IMR-90 (cell line): ENCODE measurements around the gene TNNT1. TPM values are rescaled to one million over a fixed set of nuclear protein-coding genes. Genes with fewer than 3 reads are reported as not detected.

Experiments used
- ATAC-seq: fragments of 200-7000 bp; cut with Tn5 transposase; 2 replicates; pipeline ENCODE4 v1.9.1; 2020; ENCODE audit warnings: low read depth, mild to moderate bottlenecking, moderate library complexity
- BruUV-seq: library from RNA; stranded (reverse); fragments of 400-500 nt; replicated peaks from 2 replicates; lab custom pipeline; 2021; lab: Mats Ljungman, UMichigan
- CTCF ChIA-PET: fragments of 300-600 bp; formaldehyde crosslinking; extraction: SDS; loops from one replicate; lab custom pipeline; 2021; ENCODE audit warnings: antibody characterized with exemption; lab: Yijun Ruan, JAX
- POLR2A ChIA-PET: fragments of 300-600 bp; sonication (Branson Sonifier 250); formaldehyde crosslinking; loops from one replicate; lab custom pipeline; 2022; ENCODE audit warnings: antibody characterized with exemption; ENCODE audit not compliant: unreplicated experiment; lab: Charles Lee
- DNase-seq: peaks from one replicate; pipeline ENCODE4 v3.0.0; 2013
- H2AFZ ChIP-seq: replicated peaks from 2 replicates; pipeline ENCODE3; 2013; ENCODE audit warnings: low read length, mild to moderate bottlenecking; ENCODE audit not compliant: poor library complexity
- H2AK5ac ChIP-seq: 2 replicates; pipeline ENCODE4 v1.6.1; 2013; ENCODE audit warnings: low read depth, low read length, inconsistent platforms
- H2AK9ac ChIP-seq: replicated peaks from 2 replicates; pipeline ENCODE3; 2013; ENCODE audit warnings: mild to moderate bottlenecking, low read depth, low read length, moderate library complexity; ENCODE audit not compliant: poor library complexity
- H2BK120ac ChIP-seq: 2 replicates; pipeline ENCODE4 v1.6.1; 2013; ENCODE audit warnings: low read depth, low read length, inconsistent platforms
- H2BK15ac ChIP-seq: 3 replicates; pipeline ENCODE4 v1.6.1; 2013; ENCODE audit warnings: low read depth, low read length, inconsistent platforms
- H2BK20ac ChIP-seq: 2 replicates; pipeline ENCODE4 v1.6.1; 2013; ENCODE audit warnings: low read depth, mild to moderate bottlenecking, inconsistent platforms, low read length, moderate library complexity
- H2BK5ac ChIP-seq: 2 replicates; pipeline ENCODE4 v1.6.1; 2013; ENCODE audit warnings: mild to moderate bottlenecking, low read depth, low read length, inconsistent platforms; ENCODE audit not compliant: poor library complexity, severe bottlenecking
- H3K14ac ChIP-seq: replicated peaks from 2 replicates; pipeline ENCODE4 v1.6.1; 2013; ENCODE audit warnings: low read depth, low read length, inconsistent platforms
- H3K18ac ChIP-seq: 2 replicates; pipeline ENCODE4 v1.6.1; 2013; ENCODE audit warnings: low read depth, low read length, control low read depth
- H3K23ac ChIP-seq: 2 replicates; pipeline ENCODE4 v1.6.1; 2013; ENCODE audit warnings: low read depth, low read length, inconsistent platforms
- H3K27ac ChIP-seq: 2 replicates; pipeline ENCODE4 v1.5.1; 2013; ENCODE audit warnings: mild to moderate bottlenecking, control low read depth, low read length; ENCODE audit not compliant: insufficient read depth
- H3K27me3 ChIP-seq: 2 replicates; pipeline ENCODE4 v1.6.1; 2013; ENCODE audit warnings: low read length; ENCODE audit not compliant: control insufficient read depth, insufficient read depth
- H3K36me3 ChIP-seq: 2 replicates; pipeline ENCODE4 v1.6.1; 2013; ENCODE audit warnings: low read length, mixed read lengths; ENCODE audit not compliant: control insufficient read depth, insufficient read depth
- H3K4ac ChIP-seq: 2 replicates; pipeline ENCODE4 v1.6.1; 2013; ENCODE audit warnings: low read depth, low read length, inconsistent platforms
- H3K4me1 ChIP-seq: 2 replicates; pipeline ENCODE4 v1.6.1; 2013; ENCODE audit warnings: low read length, mixed read lengths; ENCODE audit not compliant: control insufficient read depth, insufficient read depth
- H3K4me2 ChIP-seq: 2 replicates; pipeline ENCODE4 v1.6.1; 2013; ENCODE audit warnings: low read depth, mild to moderate bottlenecking, control low read depth, low read length, moderate library complexity
- H3K4me3 ChIP-seq: 2 replicates; pipeline ENCODE4 v1.5.1; 2013; ENCODE audit warnings: low read depth, mild to moderate bottlenecking, control low read depth, low read length, moderate library complexity; ENCODE audit not compliant: insufficient read depth
- H3K56ac ChIP-seq: 2 replicates; pipeline ENCODE4 v1.6.1; 2013; ENCODE audit warnings: low read length, inconsistent platforms; ENCODE audit not compliant: insufficient read depth; ENCODE audit errors: extremely low read depth
- H3K79me1 ChIP-seq, 2 experiments: 2 replicates each; pipeline ENCODE4 v1.6.1; 2013; ENCODE audit warnings: low read length in 2 of 2, inconsistent platforms in 1 of 2, low read depth in 1 of 2
- H3K9ac ChIP-seq: 2 replicates; pipeline ENCODE4 v1.6.1; 2013; ENCODE audit warnings: low read depth, low read length, control low read depth
- H3K9me1 ChIP-seq: 2 replicates; pipeline ENCODE4 v1.6.1; 2013; ENCODE audit warnings: low read length, inconsistent platforms; ENCODE audit not compliant: insufficient read depth
- H3K9me3 ChIP-seq: 2 replicates; pipeline ENCODE4 v1.6.1; 2013; ENCODE audit warnings: low read length; ENCODE audit not compliant: control insufficient read depth, insufficient read depth
- H4K20me1 ChIP-seq: 2 replicates; pipeline ENCODE4 v1.6.1; 2013; ENCODE audit warnings: low read length, inconsistent platforms; ENCODE audit not compliant: insufficient read depth
- H4K5ac ChIP-seq: 2 replicates; pipeline ENCODE4 v1.6.1; 2013; ENCODE audit warnings: mild to moderate bottlenecking, low read depth, low read length, control low read depth
- H4K8ac ChIP-seq, 2 experiments: 2 replicates each; pipeline ENCODE4 v1.6.1; 2013; ENCODE audit warnings: low read depth in 2 of 2, low read length in 2 of 2, control low read depth in 1 of 2, inconsistent platforms in 1 of 2
- H4K91ac ChIP-seq: 2 replicates; pipeline ENCODE4 v1.6.1; 2013; ENCODE audit warnings: low read depth, low read length, inconsistent platforms; ENCODE audit not compliant: insufficient read depth
- CHD1 ChIP-seq: IDR thresholded peaks from 2 replicates; pipeline ENCODE4 v1.6.1; 2012; ENCODE audit warnings: low read depth, low read length, improper control_type of control experiment
- MAZ ChIP-seq: IDR thresholded peaks from 2 replicates; pipeline ENCODE4 v1.6.1; 2012; ENCODE audit warnings: low read depth, mild to moderate bottlenecking, low read length, improper control_type of control experiment, moderate library complexity, borderline replicate concordance
- MXI1 ChIP-seq: IDR thresholded peaks from 2 replicates; pipeline ENCODE4 v1.6.1; 2012; ENCODE audit warnings: low read depth, mild to moderate bottlenecking, low read length, moderate library complexity, borderline replicate concordance
- POLR2A ChIP-seq: IDR thresholded peaks from 2 replicates; pipeline ENCODE4 v1.6.1; 2012; ENCODE audit warnings: mild to moderate bottlenecking, low read depth, low read length
- RCOR1 ChIP-seq: IDR thresholded peaks from 2 replicates; pipeline ENCODE4 v1.6.1; 2012; ENCODE audit warnings: mild to moderate bottlenecking, low read length, improper control_type of control experiment; ENCODE audit not compliant: insufficient replicate concordance
- WGBS, 2 experiments: methylation state at CpG; one replicate each; pipeline versions ENCODE4 v1.1.5 to v1.1.7; 2013; ENCODE audit warnings: missing lambda C conversion rate in 2 of 2; ENCODE audit not compliant: insufficient read length in 1 of 2; ENCODE audit errors: extremely low coverage in 2 of 2; 5-methylcytosine and 5-hydroxymethylcytosine counted together
- dilution Hi-C: fragments of 300-500 bp; cut with HindIII; formaldehyde crosslinking; loops from one replicate; pipeline ENCODE4 v1.14.3; 2018; ENCODE audit warnings: low sequenced_read_pairs; ENCODE audit not compliant: unreplicated experiment
- in situ Hi-C: fragments of 300-500 bp; cut with MboI; formaldehyde crosslinking; loops from 3 replicates; pipeline ENCODE4 v1.14.3; 2019; ENCODE audit warnings: low sequenced_read_pairs, inconsistent platforms, mixed read lengths
- intact Hi-C: fragments of 100-400 bp; cut with micrococcal nuclease; formaldehyde crosslinking; loops from 2 replicates; pipeline ENCODE4 v1.10.0; 2022
- polyA plus RNA-seq, 3 experiments: library from polyadenylated mRNA; depleted of rRNA; stranded (reverse); fragments of >200 nt; gene quantifications; 2 replicates each; pipeline ENCODE4 v1.2.3, GENCODE V29; 2012; ENCODE audit warnings: low replicate concordance in 1 of 3
- total RNA-seq: library from RNA; depleted of rRNA; stranded (reverse); fragments of >200 nt; gene quantifications from 2 replicates; pipeline ENCODE4 v1.2.3, GENCODE V29; 2012
- TF ChIP-seq, protein P1 (sequence below): conservative IDR thresholded peaks from 2 replicates; pipeline ENCODE4 v1.5.1; 2012; ENCODE audit warnings: mild to moderate bottlenecking, low read depth, low read length, improper control_type of control experiment

Gene TNNT1
- total and polyA plus RNA-seq, 2 of the 4 experiments (the other 2 are of a cell fraction) = 1.3 to 2.6 TPM

DNA sequence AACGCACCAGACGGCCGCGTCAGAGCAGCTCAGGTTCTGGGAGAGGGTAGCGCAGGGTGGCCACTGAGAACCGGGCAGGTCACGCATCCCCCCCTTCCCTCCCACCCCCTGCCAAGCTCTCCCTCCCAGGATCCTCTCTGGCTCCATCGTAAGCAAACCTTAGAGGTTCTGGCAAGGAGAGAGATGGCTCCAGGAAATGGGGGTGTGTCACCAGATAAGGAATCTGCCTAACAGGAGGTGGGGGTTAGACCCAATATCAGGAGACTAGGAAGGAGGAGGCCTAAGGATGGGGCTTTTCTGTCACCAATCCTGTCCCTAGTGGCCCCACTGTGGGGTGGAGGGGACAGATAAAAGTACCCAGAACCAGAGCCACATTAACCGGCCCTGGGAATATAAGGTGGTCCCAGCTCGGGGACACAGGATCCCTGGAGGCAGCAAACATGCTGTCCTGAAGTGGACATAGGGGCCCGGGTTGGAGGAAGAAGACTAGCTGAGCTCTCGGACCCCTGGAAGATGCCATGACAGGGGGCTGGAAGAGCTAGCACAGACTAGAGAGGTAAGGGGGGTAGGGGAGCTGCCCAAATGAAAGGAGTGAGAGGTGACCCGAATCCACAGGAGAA lies 33.5 kb downstream of the TNNT1 start:
- peaks cover 15 to 46% of the 10 kb centered on the region in 2 experiments; a peak in 3 of 4 replicates for H3K79me1 ChIP-seq
- H4K20me1 ChIP-seq = peaks cover 59% of the 10 kb centered on the region

More for the DNA sequence above, 33.5 kb downstream of the TNNT1 start:
- peaks cover 13% of the 10 kb centered on the region for H3K4me1 ChIP-seq
- H2BK20ac ChIP-seq = no peak overlapping the region
- DNase-seq = peak; percentile 62
- POLR2A ChIA-PET = no interaction called here
- H3K4me2 ChIP-seq = peak overlapping the region; percentile 89
- intact Hi-C loops (no loop called here), in situ Hi-C loops (loop anchor here (25.0 kb wide), 1 partner anchor 522 kb away; the partner anchor contains the start of genes CCDC106, ZNF580 and ZNF581), dilution Hi-C loops (no loop called here)
- 58% methylated on average over 3 of the region's 13 CpGs; no CpG with 5 or more reads in 1 of the 2 experiments for WGBS, 2 experiments
- H2BK120ac ChIP-seq = no peak overlapping the region
- no peak overlapping the region for H4K91ac ChIP-seq
- H2AK9ac ChIP-seq = peak overlapping the region; percentile 98
- no peak overlapping the region for H3K18ac ChIP-seq
- H3K27ac ChIP-seq = peak overlapping the region; percentile 61
- peak overlapping the region; percentile 71; the same call in 1 of the 2 replicates for H3K14ac ChIP-seq
- peak overlapping the region; percentile 73; the same call in 1 of the 2 replicates for H3K4ac ChIP-seq
- H2BK15ac ChIP-seq = no peak overlapping the region
- H3K9me1 ChIP-seq = peaks cover 4% of the 10 kb centered on the region; the same call in 1 of the 2 replicates
- H3K23ac ChIP-seq = peak overlapping the region; percentile 58; the same call in 1 of the 2 replicates
- peak overlapping the region; percentile 80; the same call in 1 of the 2 replicates for H2AK5ac ChIP-seq
- H3K36me3 ChIP-seq = peaks cover 7% of the 10 kb centered on the region; the same call in 1 of the 2 replicates
- peak overlapping the region; percentile 87 for H2AFZ ChIP-seq
- TF ChIP-seq MAZ (no peak), POLR2A (no peak), MXI1 (no peak), CHD1 (no peak), RCOR1 (no peak)
- TF ChIP-seq, protein P1, sequence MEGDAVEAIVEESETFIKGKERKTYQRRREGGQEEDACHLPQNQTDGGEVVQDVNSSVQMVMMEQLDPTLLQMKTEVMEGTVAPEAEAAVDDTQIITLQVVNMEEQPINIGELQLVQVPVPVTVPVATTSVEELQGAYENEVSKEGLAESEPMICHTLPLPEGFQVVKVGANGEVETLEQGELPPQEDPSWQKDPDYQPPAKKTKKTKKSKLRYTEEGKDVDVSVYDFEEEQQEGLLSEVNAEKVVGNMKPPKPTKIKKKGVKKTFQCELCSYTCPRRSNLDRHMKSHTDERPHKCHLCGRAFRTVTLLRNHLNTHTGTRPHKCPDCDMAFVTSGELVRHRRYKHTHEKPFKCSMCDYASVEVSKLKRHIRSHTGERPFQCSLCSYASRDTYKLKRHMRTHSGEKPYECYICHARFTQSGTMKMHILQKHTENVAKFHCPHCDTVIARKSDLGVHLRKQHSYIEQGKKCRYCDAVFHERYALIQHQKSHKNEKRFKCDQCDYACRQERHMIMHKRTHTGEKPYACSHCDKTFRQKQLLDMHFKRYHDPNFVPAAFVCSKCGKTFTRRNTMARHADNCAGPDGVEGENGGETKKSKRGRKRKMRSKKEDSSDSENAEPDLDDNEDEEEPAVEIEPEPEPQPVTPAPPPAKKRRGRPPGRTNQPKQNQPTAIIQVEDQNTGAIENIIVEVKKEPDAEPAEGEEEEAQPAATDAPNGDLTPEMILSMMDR = no peak
- H2BK5ac ChIP-seq = no peak overlapping the region
- peak overlapping the region; percentile 79 for H3K9ac ChIP-seq
- CTCF ChIA-PET = no interaction called here
- no peak overlapping the region for H3K56ac ChIP-seq
- no peaks in the 10 kb centered on the region for H3K27me3 ChIP-seq
- H4K8ac ChIP-seq = peak overlapping the region in 1 of 2 experiments; percentile 32; a peak in 1 of 4 replicates
- peak overlapping the region; percentile 55 for H3K4me3 ChIP-seq
- H3K9me3 ChIP-seq = no peaks in the 10 kb centered on the region
- no peak overlapping the region for H4K5ac ChIP-seq
- no TSS peak for BruUV-seq
- no peak for ATAC-seq
